Stimulated activated CD8-positive, alpha-beta memory T cell treated with anti-CD3 and anti-CD28 coated beads, Interleukin-7, amount 100 ng/mL, for 24 hours (primary cell): ENCODE data around the gene NIM1K.
"Not testable (repeated sequence)": the region's sequence is repeated elsewhere in the genome, so short reads cannot be mapped to it uniquely, and the experiment has no call there.

Source experiments
- DNase-seq: peaks from one replicate; pipeline ENCODE4 v3.0.0-alpha.2; 2020; ENCODE audit warnings: low read depth

The NIM1K gene

GRCh38 chr5:43230707-43231106, 38.7 kb downstream of the NIM1K start:
- no peak for DNase-seq

DNA sequence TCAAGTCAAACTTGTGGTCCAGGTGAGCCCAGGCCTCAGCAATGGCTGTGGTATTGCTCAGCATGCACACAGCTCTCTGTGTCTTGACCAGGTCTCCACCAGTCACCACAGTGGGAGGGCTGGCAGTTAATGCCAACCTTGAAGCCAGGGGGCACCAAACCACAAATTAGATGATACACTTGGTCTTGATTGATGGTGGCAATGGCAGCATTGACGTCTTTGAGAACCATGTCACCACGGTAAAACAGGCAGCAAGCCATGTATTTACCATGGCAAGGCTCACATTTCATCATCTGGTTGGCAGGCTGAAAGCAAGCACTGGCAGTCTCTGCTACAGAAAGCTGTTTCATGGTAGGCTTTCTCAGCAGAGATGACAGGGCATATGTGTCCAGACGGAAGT, 40.0 kb downstream of the NIM1K start:
- DNase-seq: no peak

DNA sequence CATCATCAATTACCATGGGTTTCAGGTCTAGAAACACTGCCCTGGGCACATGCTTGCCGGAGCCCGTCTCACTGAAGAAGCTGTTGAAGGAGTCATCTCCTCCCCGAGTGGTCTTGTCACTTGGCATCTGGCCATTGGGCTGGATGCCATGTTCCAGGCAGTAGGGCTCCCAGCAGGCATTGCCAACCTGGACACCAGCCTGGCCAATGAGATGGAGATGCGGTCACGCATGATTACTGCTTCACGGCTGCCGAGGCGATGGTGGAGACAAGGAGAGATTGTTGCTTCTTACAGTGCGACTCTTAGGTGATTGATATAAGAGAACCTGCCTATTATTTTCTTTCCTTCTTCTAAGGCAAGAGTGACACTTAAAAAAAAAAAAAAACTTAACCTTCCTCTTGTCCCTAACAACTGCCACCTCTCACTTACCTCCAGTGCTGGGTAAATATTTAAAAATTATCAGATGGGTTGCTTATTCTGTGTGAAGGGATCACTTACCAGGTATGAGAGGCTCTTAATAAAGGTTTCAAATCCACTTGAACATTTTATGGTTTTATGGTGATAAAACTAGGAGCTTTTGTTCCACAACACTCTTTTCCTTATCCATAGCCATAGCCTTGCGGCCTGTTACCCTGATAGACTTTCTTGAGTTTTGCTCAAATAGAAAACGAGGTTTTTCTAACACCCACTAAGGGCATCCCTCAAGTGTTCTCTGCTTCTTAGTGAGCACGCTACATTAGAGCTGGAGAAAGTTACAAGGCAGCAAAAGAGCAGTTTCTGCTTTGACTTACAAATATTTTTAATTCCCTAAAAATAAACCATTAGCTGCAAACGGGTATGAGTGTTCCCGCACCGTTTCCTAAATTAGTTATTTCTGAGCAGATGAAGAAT, 41.2 kb downstream of the NIM1K start:
- DNase-seq: no peak

DNA sequence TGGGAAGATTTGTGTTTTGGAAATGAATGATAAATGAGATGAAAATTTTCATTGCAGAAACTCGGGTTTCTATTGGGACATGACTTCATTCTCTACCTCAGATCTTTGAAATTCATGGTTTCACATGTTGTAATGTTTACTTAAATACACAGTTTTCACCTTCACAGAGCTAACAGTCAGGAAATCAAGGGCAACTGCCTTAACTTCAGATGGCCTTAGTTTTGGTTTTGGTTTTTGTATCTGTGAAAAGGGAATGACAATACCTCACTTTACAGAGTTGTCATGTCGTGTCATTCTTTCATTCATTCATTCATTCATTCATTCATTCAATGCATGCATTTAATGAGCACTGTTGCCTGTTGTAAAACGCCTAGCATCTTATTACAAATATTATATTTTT, 41.9 kb downstream of the NIM1K start:
- DNase-seq: no peak

DNA sequence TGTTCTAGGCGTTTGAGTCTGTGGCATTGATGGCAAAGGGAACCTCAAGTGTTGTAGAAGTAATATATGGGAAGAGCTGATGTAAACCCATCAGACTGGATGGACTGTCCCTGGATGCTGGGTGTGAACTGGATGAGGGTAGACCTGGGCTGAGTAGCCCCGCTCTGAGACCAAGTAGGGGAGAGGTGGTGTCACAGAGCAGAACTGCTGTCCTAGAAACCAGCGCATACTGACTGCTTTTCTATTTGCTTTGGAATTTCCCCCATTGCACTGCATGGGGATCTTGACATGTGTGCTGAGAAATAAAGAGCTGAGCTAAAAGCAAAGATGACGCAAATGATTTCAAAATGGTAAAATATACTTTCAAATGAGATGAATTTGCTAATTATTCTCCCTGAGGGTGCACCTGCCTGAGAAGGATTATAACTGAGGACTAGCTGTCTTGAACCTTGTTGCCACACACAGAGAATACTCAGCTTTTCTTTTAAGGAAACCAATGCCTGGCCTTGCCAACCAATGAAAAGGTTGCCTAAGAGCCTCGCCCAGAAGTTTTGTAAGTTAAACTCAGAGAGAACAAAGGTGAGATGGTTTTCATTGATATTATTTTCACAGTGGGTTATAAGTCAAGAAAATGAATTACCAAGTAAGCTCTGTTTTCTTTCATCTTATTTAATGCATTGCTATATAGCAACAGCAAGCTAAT, 44.8 kb downstream of the NIM1K start:
- DNase-seq: no peak

DNA sequence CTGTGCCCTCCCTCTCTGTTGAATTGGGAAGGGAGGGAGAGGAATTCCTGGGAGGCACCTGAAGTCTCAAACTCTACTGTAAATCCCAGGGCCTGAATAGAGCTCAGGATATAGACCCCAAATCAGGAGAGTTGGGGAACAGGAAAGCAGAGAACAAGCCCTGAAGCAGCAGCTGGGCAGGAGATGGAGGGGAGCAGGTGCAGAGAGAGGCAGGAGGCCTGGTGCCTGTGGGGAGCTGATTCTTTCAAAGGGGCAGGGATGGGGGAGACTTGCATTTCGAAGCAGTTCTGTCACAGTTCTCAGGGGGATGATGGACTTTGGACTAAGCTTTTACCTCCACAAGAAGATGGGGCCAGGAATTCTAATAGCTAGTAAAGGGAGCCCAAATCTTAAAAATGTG, 50.2 kb downstream of the NIM1K start:
- no peak for DNase-seq

DNA sequence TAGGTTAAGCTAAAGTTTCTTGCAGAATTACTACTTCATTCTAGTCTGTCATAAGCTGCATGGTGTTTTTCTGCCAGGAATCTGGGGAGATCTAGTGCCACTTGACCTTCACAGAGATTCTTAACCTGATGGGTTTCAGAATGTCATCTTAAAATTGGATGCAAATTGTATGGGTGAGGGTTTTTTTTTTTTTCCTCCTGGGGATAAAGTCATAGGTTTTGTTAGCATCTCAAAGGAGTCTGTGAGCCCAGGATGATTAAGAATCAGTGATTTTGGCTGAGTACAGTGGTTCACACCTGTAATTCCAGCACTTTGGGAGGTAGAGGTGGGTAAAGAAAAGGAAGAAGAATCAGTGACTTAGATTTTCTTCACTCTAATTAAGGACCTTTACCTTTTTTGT, 51.2 kb downstream of the NIM1K start:
- no peak for DNase-seq

- no peak for DNase-seq
Measured at GRCh38 chr5:43244823-43245565, 53.0 kb downstream of the NIM1K start.

- no peak for DNase-seq
Measured at GRCh38 chr5:43245724-43246385, 53.8 kb downstream of the NIM1K start.

GRCh38 chr5:43251754-43252153, 59.7 kb downstream of the NIM1K start:
- no peak for DNase-seq

GRCh38 chr5:43255704-43256103, 63.7 kb downstream of the NIM1K start:
- DNase-seq: no peak

DNA sequence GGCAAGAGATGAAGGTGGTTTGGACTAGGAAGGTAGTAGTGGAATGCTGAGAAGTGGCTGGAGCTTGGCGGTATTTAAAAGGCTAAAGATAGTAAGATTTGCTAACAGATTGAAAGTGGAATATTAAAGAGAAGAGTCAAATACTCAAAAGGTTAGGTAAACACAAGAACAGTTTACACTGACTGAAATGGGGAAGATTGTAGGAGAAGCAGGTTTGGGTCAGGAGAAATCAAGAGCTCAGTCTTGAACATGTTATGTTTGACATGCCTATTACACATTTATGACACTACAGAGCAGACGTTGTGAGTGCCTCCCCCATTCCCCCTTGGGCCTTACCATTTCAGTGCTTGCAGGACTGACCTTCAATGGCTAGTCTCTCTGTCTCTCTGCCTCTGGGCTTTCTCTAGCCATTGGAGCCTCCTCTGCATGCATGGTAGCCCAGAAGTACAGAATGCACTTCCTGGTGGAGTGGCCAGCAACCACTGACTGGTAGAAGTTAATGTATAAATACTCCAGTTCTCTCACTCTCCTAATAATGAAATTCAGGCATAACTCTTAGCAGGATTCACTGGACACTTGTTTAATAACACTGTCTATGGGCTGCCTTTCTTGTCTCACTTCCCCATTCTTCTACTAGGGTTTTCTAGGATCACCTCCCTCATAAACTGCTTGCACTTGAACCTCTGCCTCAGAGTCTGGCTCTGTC, 64.4 kb downstream of the NIM1K start:
- DNase-seq: no peak

- no peak for DNase-seq
Measured at GRCh38 chr5:43258116-43258515, 66.1 kb downstream of the NIM1K start.

DNA sequence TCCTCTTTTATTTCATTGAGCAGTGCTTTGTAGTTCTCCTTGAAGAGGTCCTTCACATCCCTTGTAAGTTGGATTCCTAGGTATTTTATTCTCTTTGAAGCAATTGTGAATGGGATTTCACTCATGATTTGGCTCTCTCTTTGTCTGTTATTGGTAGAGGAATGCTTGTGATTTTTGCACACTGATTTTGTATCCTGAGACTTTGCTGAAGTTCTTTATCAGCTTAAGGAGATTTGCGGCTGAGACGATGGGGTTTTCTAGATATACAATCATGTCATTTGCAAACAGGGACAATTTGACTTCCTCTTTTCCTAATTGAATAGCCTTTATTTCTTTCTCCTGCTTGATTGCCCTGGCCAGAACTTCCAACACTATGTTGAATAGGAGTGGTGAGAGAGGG, 70.2 kb downstream of the NIM1K start:
- DNase-seq: not testable (repeated sequence)

DNA sequence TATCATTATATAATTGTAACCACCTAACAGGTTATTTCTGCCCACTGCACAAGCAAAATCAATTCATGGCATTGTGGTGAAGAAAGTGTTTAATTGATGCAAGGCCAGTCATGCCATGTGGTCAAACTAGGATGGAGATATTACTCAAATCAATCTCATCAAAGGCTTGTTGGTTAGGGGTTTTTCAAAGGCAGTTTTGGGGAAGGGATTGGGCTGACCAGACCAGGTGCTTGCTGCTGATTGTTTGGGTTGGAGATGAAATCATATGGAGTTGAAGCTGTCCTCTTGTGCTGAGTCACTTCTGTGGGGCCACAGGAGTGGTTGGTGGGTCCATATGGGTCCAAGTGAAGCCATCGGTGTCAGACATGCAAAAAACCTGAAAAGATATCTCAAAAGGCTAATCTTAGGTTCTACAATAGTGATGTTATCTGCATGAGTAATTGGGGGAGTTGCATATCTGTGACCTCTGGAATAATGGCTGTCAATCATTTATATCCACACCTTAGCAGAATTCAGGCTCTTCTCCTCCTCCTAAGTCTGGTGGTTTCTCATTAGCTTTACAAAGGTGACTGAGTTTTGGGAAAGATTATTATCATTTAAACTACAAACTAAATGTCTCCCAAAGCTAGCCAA, 76.3 kb downstream of the NIM1K start:
- no peak for DNase-seq

GRCh38 chr5:43270645-43271044, 78.6 kb downstream of the NIM1K start:
- no peak for DNase-seq

DNA sequence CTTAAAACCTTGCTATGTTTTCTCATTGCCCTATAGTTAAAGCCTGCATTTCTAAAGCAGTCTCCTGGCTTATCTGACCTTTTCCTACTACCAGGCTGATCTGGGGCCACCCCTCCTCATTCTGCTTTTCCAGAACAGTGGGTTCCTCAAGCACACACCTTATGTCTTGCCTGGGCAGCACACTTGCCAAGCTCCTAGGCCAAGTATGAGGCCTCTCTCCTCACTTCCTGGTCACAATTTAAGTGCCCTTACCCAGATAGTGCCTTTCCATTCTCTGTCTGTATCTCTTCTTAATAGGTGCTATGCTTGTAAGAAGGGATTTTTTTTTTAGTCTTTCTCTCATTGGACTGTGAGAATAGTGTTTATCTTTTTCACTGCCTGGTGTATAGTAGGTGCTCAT, 81.5 kb downstream of the NIM1K start:
- no peak for DNase-seq

GRCh38 chr5:43274435-43275114, 82.5 kb downstream of the NIM1K start:
- DNase-seq: no peak

DNA sequence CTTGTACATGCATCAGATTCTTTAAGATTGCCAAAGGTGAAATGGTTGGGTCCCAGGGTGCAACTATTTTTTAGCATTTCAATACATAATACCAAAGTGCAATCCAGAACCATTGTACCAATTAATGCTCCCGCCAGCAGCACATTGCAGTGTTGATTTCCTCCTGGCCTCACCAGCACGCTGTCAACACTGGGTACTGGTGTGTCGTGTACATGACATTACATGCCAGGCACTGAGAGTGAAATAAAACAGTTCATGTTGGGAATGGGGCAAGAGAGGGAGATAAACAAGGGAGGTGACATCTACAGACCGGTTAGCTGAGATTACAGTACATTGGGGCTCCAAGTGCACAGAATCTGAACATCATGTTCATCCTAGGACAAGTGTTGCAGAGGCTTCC, 83.4 kb downstream of the NIM1K start:
- DNase-seq: no peak

DNA sequence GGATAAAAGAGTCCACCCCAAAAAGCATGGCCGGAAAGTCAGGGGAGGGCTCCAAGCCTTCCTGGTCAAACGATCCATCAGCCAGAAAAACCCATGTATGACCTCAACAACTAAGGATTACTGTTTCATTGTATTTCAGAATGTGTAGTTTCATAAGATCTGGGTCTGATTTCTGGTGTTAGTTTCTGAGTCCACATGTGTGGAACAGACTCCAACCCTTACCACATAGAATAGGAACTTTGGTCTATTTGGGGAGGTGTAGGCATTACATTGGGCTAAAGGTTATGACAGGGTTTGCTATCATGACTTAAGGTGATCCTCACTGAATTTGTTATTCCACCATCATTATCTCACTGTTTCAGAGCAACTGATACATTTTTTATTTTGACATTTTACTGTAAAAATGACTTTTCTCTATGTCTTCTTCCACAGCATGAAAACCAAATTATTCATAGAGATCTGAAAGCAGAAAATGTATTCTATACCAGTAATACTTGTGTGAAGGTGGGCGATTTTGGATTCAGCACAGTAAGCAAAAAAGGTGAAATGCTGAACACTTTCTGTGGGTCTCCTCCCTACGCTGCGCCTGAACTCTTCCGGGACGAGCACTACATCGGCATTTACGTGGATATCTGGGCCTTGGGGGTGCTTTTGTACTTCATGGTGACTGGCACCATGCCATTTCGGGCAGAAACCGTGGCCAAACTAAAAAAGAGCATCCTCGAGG, 87.7 kb downstream of the NIM1K start:
- DNase-seq: no peak
